B cell (primary cell): ENCODE data around the gene EFHC2.

Experiments used
- EZH2 ChIP-seq: IDR thresholded peaks from 2 replicates; pipeline ENCODE4 v1.6.1; 2012; ENCODE audit warnings: borderline replicate concordance, low read depth, mild to moderate bottlenecking, moderate library complexity, low read length; ENCODE audit not compliant: insufficient read depth, poor library complexity, severe bottlenecking
- TF ChIP-seq, protein P1 (sequence below): fragments of 200-600 bp; IDR thresholded peaks from one replicate; pipeline ENCODE4 v1.8.0; 2022; ENCODE audit warnings: antibody characterized with exemption, mild to moderate bottlenecking

DNA sequence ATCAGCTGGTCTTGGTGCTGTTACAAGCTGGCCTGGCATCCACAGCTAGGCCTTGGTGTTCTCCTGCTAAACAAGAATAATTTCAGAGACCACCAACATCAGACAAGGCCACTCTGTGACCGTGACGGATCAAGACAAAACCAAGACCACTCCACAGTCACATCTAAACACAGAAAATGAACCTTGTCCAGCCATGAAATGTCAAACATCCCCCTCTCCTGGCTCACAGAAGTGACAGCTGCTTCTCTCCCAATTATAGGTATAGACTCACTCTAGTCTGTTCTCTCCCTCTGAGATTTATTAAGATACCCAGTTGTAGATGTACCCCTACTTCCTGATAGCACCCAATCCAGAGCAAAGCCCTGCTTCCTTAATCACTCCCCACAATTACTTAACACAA lies 40.4 kb downstream of the EFHC2 start:
- TF ChIP-seq, protein P1, sequence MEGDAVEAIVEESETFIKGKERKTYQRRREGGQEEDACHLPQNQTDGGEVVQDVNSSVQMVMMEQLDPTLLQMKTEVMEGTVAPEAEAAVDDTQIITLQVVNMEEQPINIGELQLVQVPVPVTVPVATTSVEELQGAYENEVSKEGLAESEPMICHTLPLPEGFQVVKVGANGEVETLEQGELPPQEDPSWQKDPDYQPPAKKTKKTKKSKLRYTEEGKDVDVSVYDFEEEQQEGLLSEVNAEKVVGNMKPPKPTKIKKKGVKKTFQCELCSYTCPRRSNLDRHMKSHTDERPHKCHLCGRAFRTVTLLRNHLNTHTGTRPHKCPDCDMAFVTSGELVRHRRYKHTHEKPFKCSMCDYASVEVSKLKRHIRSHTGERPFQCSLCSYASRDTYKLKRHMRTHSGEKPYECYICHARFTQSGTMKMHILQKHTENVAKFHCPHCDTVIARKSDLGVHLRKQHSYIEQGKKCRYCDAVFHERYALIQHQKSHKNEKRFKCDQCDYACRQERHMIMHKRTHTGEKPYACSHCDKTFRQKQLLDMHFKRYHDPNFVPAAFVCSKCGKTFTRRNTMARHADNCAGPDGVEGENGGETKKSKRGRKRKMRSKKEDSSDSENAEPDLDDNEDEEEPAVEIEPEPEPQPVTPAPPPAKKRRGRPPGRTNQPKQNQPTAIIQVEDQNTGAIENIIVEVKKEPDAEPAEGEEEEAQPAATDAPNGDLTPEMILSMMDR = no peak
- TF ChIP-seq EZH2 = no peak
